ENCODE measurements around the gene PLOD3.

Gene PLOD3

DNA sequence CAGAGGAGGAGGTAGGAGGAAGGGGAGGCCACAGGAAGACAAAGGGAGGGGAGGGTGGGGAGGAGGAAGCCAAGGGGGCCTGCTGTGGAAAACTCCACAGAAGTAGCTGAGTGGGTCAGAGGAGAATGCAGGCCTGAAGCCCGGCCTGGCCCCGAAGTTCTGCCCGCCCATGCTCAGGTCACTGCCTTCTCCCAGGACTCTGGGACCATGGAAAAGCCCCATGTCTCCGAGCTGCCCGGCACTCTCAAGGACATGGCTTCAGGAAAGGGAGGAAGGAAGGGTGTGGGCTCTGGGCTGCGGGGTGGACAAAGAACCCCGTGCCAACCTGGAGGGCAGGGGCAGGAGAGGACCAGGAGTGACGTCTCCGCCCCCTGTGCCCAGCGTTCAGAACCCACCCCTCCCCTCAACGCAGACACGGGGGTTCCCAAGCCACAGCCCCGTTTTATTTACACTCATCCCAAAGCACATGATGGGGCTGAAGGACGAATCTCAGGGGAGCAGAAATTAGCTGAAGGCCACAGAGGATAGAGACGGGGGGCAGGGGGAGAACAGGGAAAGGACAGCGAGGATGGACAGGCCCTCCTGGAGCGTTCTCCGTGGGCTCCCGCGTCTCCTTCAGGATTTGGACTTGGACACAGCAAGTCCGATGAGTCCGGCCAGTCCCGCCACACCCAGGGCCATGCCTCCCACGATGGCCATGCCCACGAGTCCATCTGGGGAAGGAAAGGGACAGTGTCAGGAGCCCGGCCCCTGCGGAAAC, 22.0 kb upstream of the PLOD3 start:
- in situ Hi-C loops (cut with MboI; ENCODE audit: low pct_unique_long_range_greater_than_20kb, low sequenced_read_pairs): no loop called here
- DNase-seq: no peak

DNA sequence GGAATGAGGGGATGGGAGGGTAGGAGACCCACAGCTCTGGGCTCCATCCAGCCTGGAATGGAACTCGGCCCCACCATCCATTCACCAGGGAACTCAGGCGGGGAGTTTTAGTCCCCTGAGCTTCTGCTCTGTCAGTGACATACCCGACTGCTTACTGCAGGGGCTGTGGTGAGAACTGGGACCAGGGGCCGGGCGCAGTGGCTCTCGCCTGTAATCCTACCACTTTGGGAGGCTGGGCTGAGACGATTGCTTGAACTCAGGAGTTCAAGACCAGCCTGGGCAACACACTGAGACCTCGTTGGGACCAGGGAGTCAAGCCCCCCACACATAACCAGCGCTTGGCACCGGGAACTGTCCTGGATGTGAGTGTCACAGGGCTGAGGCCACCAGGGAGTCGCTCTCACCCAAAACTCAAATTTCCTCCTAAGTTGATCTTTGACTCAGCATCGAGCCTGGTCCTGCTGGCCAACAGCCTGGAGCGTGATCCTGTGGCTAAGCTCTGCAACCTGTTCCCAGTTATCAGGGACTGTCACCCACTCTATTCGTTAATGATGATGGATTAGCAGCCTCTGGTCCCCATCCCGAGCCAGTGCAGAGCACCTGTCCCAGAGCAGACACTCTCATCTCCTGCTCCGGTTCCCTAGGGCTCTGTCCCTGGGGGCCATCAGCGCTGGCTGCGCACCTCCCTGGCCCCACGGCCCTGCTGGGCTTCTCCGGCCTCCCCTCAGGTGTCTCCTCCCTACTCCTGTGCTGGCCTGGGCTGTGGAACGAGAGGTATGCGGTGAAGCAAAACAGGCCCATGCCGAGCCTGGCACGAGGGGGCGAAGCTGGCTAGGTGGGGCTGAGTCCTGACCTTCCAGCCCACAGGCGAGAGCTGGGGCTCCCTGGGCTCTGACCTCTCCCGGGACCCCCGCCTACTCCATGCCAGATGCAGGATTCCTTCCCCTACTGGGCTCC, 21.1 kb upstream of the PLOD3 start:
- DNase-seq: no peak
- in situ Hi-C loops (cut with MboI; ENCODE audit: low pct_unique_long_range_greater_than_20kb, low sequenced_read_pairs): no loop called here

DNA sequence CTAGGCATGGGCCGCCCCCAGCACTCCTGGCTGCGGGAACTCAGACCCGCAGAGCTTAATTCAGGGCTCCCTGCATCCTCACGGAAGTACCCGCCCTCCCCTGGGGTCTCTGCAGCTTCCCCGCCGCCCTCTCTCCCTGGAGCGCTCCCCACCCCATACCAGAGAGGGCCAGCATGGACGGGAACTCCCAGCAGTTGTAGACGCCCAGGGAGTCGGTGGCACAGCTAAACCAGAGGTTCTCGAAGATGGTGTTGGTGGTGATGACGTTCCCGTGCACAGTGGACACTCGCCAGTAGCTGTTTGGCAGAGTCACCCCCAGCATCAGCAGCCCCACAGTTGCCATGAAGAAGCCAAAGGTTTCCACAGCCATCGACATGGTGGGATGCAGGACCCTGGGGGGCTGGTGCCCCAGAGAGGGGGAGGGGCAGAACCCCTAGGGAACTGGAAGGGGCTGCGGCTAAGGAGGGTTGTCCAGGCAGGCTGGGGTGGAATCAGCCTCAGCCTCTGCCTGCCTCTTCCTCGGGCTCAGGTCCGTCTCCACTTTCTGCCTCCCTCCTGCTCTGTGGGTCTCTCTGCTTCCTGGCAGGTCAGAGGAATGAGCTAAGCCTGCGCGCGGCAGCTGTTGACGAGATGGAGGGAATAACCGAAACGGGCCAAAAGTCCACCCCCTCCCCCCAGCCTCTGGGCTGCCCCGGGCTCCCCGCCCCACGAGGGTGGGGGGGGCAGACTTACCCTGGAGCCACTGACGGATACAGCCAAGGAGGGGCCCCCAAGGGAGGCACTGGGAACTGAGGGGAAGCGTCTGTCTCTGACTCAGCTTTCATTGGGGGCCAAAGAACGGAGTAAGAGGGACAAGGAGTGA, 20.1 kb upstream of the PLOD3 start, which contains the start of gene CLDN15:
Gene CLDN15, minus strand, starts transcription at position 597 of the 862 bp plus-strand sequence. Its CDS starts 221 bp downstream, at position 376.
- in situ Hi-C loops (cut with MboI; ENCODE audit: low pct_unique_long_range_greater_than_20kb, low sequenced_read_pairs): no loop called here
- no peak for DNase-seq

DNA sequence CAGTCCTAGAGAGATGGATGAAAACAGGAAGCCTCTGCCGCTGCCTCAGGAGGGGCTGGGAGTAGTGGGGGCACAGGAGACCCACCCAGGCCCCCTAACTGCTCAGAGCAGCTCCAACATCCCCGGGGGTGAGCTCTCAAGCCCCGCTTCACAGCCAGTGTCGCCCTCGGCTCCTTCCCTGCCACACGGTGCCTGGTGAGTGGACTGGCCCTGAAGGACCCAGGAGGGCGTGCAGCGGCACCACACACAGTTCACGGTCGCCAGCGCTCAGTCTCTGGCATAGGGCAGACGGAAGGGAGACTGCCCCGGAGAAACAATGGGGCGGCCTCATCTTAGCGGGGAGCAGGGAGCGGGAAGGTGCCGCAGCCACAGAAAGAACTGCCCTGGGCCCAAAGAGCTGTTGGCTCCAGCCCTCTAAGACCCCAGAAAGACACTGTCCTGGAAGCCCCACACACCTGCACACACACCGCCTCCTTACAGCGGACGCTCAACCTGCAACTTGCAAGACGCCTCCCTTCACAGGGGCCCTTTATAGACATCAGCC, 19.0 kb upstream of the PLOD3 start:
- no peak for DNase-seq
- in situ Hi-C loops (cut with MboI; ENCODE audit: low pct_unique_long_range_greater_than_20kb, low sequenced_read_pairs): no loop called here

DNA sequence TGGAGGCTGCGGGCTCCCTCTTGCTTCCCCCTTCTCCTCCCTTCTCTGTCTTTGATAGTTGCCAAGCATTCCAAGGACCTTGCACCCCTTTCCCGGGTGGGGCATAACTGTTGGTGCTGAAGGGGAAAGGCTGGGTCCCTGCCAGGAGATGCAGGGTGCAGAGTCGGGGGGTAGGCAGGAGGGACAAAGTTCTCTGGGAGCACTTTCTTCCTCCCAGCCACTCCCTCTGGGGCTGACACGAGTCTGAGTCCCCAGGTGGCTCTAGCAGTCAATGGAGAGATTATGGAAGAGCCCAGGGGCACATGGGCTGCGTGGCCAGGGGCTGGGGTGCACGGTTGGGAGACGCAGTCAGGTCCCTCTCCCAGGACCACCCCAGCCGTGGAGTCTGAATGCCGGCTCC, 18.1 kb upstream of the PLOD3 start:
- in situ Hi-C loops (cut with MboI; ENCODE audit: low pct_unique_long_range_greater_than_20kb, low sequenced_read_pairs): no loop called here
- DNase-seq: no peak

DNA sequence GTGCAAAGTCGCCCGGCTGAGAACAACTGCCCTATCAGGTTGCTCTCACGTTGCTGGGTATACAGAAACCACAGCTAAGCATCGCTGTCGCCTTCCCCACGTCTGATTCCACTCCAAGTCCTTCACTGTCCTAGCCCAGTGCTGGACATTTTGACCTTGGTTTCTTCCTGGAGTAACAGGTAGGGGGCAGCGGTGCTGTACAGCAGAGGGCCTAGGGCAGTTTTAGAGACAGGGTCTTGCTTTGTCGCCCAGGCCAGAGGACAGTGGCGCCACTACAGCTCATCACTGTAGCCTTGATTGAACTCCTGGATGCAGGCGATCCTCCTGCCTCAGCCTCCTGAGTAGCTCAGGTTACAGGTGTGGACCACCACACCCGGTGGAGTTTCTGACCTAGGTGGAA, 17.7 kb upstream of the PLOD3 start:
- DNase-seq: peak; percentile 25
- in situ Hi-C loops (cut with MboI; ENCODE audit: low pct_unique_long_range_greater_than_20kb, low sequenced_read_pairs): no loop called here

DNA sequence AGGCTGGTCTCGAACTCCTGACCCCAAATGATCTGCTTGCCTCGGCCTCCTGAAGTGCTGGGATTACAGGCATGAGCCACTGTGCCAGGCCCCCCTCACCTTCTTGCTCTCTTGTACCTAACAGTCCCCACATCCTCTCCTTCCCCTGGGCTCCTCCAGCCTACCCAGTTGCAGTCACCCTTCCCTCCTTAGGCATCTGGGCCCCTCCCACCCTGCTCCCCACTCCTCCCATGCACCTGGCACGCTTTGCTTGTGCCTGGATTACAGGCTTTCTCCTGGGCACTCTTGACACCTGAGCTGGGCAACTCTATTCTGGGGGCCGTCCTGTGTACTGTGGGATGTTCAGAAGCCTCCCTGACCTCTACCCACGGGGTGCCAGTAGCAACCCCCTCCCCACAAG, 17.3 kb upstream of the PLOD3 start:
- in situ Hi-C loops (cut with MboI; ENCODE audit: low pct_unique_long_range_greater_than_20kb, low sequenced_read_pairs): no loop called here
- no peak for DNase-seq

DNA sequence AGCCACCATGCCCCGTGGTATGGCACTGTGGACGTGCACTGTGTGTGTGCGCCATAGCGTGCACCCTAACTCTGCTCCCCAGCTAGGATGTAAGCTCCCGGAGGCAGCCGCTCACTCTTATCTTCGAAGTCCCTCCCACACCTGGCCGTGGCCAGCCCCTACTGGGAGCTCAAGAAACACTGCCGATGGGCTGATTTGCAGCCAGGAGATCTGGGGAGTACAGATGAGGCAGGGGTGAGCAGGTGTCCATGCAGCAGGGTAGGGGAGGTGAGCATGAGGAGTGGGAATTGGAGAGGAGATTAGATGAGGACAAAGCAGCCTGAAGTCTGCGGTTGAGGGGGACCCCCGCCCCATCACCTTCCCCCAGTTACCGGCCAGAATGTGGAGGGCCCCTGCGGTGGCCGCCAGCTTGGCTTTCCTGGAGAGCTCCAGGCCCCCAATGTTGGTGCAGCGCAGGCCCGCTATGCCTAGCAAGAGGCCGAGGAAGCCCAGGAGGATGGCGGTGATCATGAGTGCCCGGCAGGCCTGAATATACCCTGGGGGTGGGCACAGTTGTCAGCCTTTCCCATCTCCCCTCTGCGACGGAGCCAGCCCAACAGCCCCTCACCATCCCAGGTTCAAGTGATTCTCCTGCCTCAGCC, 16.6 kb upstream of the PLOD3 start:
- in situ Hi-C loops (cut with MboI; ENCODE audit: low pct_unique_long_range_greater_than_20kb, low sequenced_read_pairs): no loop called here
- no peak for DNase-seq

DNA sequence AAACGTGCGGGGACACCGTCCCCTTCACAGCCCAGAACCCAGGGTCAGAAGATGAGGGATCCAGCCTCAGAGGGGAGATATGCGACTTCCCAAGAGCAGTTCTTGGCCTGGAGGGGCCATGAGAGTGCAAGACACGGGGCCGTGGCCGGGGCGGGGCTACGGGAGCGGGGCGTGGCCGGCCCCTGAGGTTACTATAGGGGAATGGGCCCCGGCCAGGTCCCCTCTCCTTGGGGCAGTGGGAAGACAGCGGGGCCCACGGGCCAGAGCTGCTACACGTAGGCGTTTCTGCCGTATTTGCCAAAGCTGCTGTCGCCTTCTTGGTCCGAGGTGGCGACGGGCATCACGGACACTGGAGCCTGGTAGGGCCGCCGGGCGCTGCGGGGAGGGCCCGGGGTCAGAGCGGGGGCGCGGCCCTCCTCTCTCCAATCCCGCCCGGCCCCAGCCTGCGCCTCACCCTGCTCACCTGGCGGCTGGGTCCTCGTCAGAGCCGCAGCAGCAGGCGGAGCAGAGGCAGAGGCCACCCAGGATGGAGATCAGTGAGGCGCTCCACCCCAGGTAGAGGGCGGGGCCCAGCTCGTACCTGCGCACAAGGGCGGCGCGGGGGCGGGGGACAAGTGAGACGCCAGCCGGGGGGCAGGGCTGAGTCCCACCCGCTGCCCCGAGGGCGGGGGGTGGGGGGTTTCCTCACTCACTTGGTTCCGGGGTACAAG, 14.9 kb upstream of the PLOD3 start:
- no peak for DNase-seq
- in situ Hi-C loops (cut with MboI; ENCODE audit: low pct_unique_long_range_greater_than_20kb, low sequenced_read_pairs): no loop called here

DNA sequence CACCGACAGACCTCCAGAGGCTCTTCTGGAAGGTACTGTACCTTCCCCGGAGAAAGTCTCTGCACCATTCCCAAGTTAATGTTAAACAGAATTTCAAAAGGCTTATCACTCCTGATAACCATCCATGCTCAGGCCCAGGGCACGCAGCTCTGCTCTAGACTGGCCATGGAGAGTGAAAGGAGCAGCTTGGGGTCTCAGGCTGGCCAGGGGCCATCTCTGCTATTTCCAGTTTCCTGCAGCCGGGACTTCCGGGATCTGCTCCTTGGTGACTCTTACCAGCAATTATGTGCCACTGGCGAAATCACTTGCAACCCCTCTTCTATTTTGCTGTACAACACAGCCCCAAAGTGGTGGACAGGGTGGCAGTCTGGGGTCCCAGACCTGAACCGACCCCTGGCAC, 14.3 kb upstream of the PLOD3 start:
- no peak for DNase-seq
- in situ Hi-C loops (cut with MboI; ENCODE audit: low pct_unique_long_range_greater_than_20kb, low sequenced_read_pairs): no loop called here

DNA sequence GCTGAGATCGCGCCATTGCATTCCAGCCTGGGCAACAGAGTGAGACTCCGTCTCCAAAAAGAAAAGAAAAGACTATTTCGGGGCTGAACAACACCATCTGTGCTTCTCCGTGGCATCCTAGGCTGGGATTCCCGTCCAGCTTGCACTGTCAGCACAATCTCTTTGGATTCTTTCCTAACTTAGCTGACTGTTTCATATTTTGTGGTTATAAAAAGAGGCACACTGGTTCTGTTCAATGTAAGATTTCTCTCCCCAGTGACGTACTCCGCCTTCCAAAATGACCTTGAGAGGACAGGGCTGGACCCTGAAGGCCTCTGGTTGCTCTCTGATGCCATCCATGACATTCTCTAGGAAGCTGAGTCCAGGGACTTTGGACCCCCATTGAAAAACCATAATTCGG, 9.3 kb upstream of the PLOD3 start:
- no peak for DNase-seq
- in situ Hi-C loops (cut with MboI; ENCODE audit: low pct_unique_long_range_greater_than_20kb, low sequenced_read_pairs): no loop called here

DNA sequence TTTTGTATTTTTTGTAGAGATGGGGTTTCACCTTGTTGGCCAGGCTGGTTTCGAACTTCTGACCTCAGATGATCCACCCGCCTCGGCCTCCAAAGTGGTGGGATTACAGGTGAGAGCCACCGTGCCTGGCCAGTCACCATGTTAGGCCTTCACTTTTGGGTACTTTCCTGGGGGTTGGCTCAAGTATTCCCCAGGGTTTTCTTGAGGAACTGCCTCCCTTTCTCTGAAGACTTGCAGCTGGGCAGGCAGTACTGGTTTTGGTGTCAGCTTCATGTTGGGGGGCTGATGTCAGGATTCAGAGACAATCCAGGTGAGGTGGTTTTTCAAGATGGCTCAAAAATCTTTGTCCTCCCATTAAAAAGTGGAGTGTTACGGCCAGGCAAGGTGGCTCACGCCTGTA, 8.3 kb upstream of the PLOD3 start:
- in situ Hi-C loops (cut with MboI; ENCODE audit: low pct_unique_long_range_greater_than_20kb, low sequenced_read_pairs): no loop called here
- no peak for DNase-seq

DNA sequence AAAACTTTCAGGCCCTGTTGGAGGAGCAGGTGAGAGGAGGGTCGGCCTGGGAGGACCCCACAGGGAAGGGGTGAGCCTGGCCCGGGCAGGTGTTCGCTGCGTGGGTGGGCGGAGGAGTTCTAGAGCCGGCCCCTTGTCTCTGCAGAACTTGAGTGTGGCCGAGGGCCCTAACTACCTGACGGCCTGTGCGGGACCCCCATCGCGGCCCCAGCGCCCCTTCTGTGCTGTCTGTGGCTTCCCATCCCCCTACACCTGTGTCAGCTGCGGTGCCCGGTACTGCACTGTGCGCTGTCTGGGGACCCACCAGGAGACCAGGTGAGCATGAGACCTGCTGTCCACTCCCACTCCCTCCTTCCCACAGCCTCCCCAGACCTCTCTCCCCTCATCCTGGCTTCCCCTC, 6.1 kb upstream of the PLOD3 start:
- in situ Hi-C loops (cut with MboI; ENCODE audit: low pct_unique_long_range_greater_than_20kb, low sequenced_read_pairs): no loop called here
- DNase-seq: no peak

DNA sequence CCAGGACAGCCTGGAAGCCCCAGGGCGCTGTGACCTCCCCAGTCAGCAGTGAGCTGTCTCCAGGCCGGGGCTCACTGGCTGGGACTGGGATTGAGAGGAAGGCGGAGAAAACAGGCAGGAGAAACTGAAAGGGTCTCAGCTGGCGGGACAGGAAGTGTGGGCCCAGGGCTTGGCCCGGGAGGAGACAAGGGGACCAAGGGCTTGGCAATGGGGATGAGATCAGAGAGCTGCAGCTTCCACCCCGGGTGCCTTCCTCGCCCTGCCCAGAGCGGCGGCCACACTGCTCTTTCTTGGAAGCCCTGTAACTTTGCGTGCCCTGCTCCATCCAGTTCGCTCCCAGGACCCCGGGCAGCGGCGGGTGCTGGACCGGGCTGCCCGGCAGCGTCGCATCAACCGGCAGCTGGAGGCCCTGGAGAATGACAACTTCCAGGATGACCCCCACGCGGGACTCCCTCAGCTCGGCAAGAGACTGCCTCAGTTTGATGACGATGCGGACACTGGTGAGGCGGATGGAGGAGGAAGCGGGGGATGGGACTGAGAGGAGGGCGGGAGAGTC, 5.0 kb upstream of the PLOD3 start:
- DNase-seq: no peak
- in situ Hi-C loops (cut with MboI; ENCODE audit: low pct_unique_long_range_greater_than_20kb, low sequenced_read_pairs): no loop called here

DNA sequence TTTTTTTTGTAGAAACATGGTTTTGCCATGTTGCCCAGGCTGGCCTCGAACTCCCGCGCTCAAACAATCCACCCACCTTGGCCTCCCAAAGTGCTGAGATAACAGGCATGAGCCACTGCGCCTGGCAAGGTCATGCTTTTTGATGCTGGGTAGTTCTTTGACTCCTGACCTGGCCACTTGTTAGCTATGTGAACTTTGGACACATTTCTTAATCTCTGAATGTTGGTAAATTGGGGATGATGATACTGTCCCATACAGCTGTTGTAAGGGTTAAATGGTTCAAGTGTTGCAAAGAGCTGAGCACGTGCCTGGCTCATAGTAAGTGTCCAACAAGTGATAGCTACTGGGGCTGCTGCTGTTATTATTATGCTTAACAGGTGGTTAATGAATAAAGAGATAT, 2.9 kb upstream of the PLOD3 start:
- in situ Hi-C loops (cut with MboI; ENCODE audit: low pct_unique_long_range_greater_than_20kb, low sequenced_read_pairs): no loop called here
- no peak for DNase-seq

DNA sequence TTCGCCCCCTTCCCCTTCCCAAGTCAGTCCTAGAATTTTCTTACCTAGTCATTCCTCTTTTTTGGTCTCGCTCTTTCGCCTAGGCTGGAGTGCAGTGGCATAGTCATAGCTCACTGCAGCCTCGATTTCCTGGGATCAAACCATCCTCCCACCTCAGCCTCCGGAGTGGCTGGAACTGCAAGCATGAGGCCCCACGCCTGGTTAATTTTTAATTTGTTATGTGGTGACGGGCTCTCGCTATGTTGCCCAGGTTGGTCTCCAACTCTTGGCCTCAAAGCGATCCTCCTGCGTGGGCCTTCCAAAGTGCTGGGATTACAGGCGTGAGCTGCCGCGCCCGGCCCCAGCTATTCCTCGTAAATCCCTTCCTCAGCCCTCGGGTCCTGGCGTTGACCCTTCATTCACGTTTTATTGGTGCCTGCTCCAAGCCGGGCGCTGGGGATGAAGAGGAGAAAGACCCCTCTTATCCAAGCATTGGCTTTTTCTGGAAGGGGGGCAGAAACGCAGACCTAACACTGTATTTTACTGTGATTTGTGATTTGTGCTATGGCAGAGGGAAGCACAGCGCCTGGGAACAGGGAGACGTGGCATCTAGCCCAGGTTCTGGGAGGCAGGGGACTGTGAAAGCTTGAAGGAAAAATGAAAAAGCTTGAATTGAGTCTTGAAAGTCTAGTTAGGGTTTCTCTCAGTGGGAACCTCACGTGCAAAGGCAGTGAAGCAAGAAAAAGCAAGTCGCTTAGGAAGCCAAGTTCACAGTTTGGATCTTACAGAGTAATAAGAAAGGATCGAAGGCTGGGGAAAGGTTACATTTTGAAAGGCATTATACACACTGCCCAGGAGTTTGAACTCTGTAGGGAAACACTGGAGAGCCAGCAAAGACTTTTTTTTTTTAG, 1.1 kb upstream of the PLOD3 start:
- in situ Hi-C loops (cut with MboI; ENCODE audit: low pct_unique_long_range_greater_than_20kb, low sequenced_read_pairs): no loop called here
- DNase-seq: no peak

DNA sequence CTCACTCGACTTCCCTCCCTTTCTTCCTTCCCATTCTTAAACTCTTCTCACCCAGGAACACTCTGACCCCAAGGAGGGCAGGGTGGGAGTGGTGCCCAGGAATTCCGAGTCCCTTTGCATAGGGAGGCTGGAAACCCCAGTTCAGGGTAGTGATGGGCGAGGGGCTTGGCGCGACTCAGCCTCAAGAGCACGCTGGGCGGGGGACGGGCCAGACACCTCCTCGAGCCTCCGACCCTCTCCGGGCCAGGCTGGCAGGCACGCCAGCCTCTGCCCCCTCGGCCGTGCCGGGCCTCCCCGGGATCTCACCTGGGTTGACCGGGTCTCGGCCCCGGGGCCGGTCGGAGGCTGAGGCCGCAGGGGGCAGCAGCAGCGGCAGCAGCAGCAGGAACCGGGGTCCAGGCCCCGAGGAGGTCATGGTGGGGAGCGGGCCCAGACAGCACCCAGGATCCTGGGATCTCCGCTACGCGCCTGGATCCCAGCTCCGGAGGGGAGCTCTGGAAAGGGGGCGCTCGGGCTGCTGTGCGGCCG, 457 bp downstream of the PLOD3 start:
- in situ Hi-C loops (cut with MboI; ENCODE audit: low pct_unique_long_range_greater_than_20kb, low sequenced_read_pairs): no loop called here
- DNase-seq: peak; percentile 51

All from KBM-7 (cell line).